ENCODE measurements around the gene CER1.

DNA sequence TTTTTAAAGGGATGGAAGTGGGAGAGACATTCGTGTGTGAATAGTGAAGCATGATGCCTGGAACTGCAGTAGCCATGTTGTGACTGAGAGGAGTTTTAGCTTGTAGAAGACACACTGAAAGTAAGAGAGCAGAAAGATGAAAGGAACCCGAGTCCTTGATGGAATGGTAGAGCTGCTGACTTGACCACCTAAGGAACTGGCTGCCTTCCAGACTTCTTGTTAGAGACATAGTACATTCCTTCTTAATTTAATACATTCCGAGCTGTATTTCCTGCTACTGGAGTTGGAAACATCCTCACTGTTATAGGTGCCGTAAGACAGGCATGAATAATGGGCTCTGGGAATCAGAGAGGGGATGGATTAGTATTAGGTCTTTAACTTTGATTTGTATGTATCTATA, 7.4 kb downstream of the CER1 start:
- TF ChIP-seq POLR2A (IDR thresholded peaks at IDR 0.05) (no peak), CTCF (IDR thresholded peaks at IDR 0.05) (no peak)
